ENCODE results near the gene TSKS. TPM values are rescaled to one million over a fixed set of nuclear protein-coding genes. Genes with fewer than 3 reads are reported as not detected.

The TSKS gene
- total RNA-seq, 1 donor from 2014 or later, result not detected

- Mint-ChIP-seq H3K27me3 (ENCODE audit: low read depth) (no peaks in the 10 kb centered on the region), H3K27ac (peak overlapping the region; percentile 71), H3K9me3 (no peaks in the 10 kb centered on the region), H3K4me1 (peaks cover 4% of the 10 kb centered on the region), H3K36me3 (peaks cover 11% of the 10 kb centered on the region), H3K4me3 (no peak overlapping the region)
- no peak for DNase-seq (ENCODE audit: low spot score in 2 of 2, unreplicated experiment in 2 of 2)
- no peak for TF ChIP-seq CTCF (IDR thresholded peaks at IDR 0.05; ENCODE audit: unreplicated experiment)
These were observed 13.3 kb upstream of the TSKS start for GRCh38 chr19:49776371-49776764.

- Mint-ChIP-seq H3K27ac (no peak overlapping the region), H3K4me1 (peaks cover 4% of the 10 kb centered on the region), H3K27me3 (ENCODE audit: low read depth) (no peaks in the 10 kb centered on the region)
These were observed 12.8 kb upstream of the TSKS start for GRCh38 chr19:49775742-49776370.

GRCh38 chr19:49774969-49775368 is 11.9 kb upstream of the TSKS start:
- Mint-ChIP-seq H3K36me3 (peaks cover 10% of the 10 kb centered on the region), H3K27ac (no peak overlapping the region), H3K4me3 (no peak overlapping the region), H3K27me3 (ENCODE audit: low read depth) (no peaks in the 10 kb centered on the region), H3K9me3 (no peaks in the 10 kb centered on the region), H3K4me1 (peaks cover 4% of the 10 kb centered on the region)
- TF ChIP-seq CTCF (IDR thresholded peaks at IDR 0.05; ENCODE audit: unreplicated experiment), result no peak
- no peak for DNase-seq (ENCODE audit: low spot score in 2 of 2, unreplicated experiment in 2 of 2)

More at GRCh38 chr19:49775742-49776370, 12.8 kb upstream of the TSKS start:
- no peak for TF ChIP-seq CTCF (IDR thresholded peaks at IDR 0.05; ENCODE audit: unreplicated experiment)
- H3K9me3 Mint-ChIP-seq, result no peaks in the 10 kb centered on the region
- H3K4me3 Mint-ChIP-seq, result no peak overlapping the region
- DNase-seq (ENCODE audit: low spot score in 2 of 2, unreplicated experiment in 2 of 2), result no peak
- peaks cover 10% of the 10 kb centered on the region for H3K36me3 Mint-ChIP-seq

- Mint-ChIP-seq H3K36me3 (peaks cover 10% of the 10 kb centered on the region), H3K4me3 (no peak overlapping the region), H3K27ac (no peak overlapping the region), H3K9me3 (no peaks in the 10 kb centered on the region), H3K27me3 (ENCODE audit: low read depth) (no peaks in the 10 kb centered on the region), H3K4me1 (peaks cover 9% of the 10 kb centered on the region)
- no peak for TF ChIP-seq CTCF (IDR thresholded peaks at IDR 0.05; ENCODE audit: unreplicated experiment)
- no peak for DNase-seq (ENCODE audit: low spot score in 2 of 2, unreplicated experiment in 2 of 2)
These were observed 10.7 kb upstream of the TSKS start for GRCh38 chr19:49773663-49774350.

- TF ChIP-seq CTCF (IDR thresholded peaks at IDR 0.05; ENCODE audit: unreplicated experiment), result no peak
- no peaks in the 10 kb centered on the region for H3K27me3 Mint-ChIP-seq (ENCODE audit: low read depth)
- no peaks in the 10 kb centered on the region for H3K9me3 Mint-ChIP-seq
- no peak for DNase-seq (ENCODE audit: low spot score in 2 of 2, unreplicated experiment in 2 of 2)
- peaks cover 15% of the 10 kb centered on the region for H3K4me1 Mint-ChIP-seq
- peak overlapping the region; percentile 64 for H3K27ac Mint-ChIP-seq
- peaks cover 10% of the 10 kb centered on the region for H3K36me3 Mint-ChIP-seq
- H3K4me3 Mint-ChIP-seq, result no peak overlapping the region
These were observed 9.8 kb upstream of the TSKS start for GRCh38 chr19:49772850-49773432.

All from mesothelial cell of epicardium (in vitro differentiated cells).